SH-SY5Y (cell line): ENCODE data around the gene ARSB.

ENCODE experiments used
- GATA2 ChIP-seq: IDR thresholded peaks from 2 replicates; pipeline ENCODE4 v1.6.1; 2011; ENCODE audit warnings: mild to moderate bottlenecking, low read depth, low read length
- GATA3 ChIP-seq: IDR thresholded peaks from 2 replicates; pipeline ENCODE4 v1.6.1; 2011; ENCODE audit warnings: low read depth, mild to moderate bottlenecking, low read length, moderate library complexity

- TF ChIP-seq GATA2 (no peak), GATA3 (no peak)
Measured at GRCh38 chr5:79032031-79032695, 47.1 kb upstream of the ARSB start.
